ENCODE data around the gene DDX24. TPM values are rescaled to one million over a fixed set of nuclear protein-coding genes. Genes with fewer than 3 reads are reported as not detected.

Gene DDX24
- total RNA-seq, 1 donor from 2014 or later: 109 TPM

- peak overlapping the region; percentile 61 for H3K27ac ChIP-seq
Observed at GRCh38 chr14:94099006-94099405, 18.0 kb upstream of the DDX24 start.

GRCh38 chr14:94098326-94098992 lies 17.5 kb upstream of the DDX24 start:
- no peak overlapping the region for H3K4me3 ChIP-seq
- peak overlapping the region; percentile 61 for H3K27ac ChIP-seq
- peak in 1 of 2 donors; percentile 58 for DNase-seq (ENCODE audit: extremely low spot score in 2 of 2)
- no peaks in the 10 kb centered on the region for H3K9me3 ChIP-seq
- intact Hi-C loops (cut with DNase I): no loop called here
- TF ChIP-seq POLR2A (IDR thresholded peaks at IDR 0.05) (no peak), POLR2AphosphoS5 (IDR thresholded peaks at IDR 0.05; ENCODE audit: insufficient read depth in 1 of 2, low read depth in 1 of 2) (no peak)
- TF ChIP-seq, protein P1, sequence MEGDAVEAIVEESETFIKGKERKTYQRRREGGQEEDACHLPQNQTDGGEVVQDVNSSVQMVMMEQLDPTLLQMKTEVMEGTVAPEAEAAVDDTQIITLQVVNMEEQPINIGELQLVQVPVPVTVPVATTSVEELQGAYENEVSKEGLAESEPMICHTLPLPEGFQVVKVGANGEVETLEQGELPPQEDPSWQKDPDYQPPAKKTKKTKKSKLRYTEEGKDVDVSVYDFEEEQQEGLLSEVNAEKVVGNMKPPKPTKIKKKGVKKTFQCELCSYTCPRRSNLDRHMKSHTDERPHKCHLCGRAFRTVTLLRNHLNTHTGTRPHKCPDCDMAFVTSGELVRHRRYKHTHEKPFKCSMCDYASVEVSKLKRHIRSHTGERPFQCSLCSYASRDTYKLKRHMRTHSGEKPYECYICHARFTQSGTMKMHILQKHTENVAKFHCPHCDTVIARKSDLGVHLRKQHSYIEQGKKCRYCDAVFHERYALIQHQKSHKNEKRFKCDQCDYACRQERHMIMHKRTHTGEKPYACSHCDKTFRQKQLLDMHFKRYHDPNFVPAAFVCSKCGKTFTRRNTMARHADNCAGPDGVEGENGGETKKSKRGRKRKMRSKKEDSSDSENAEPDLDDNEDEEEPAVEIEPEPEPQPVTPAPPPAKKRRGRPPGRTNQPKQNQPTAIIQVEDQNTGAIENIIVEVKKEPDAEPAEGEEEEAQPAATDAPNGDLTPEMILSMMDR (IDR thresholded peaks at IDR 0.05): no peak
- H3K36me3 ChIP-seq: no peaks in the 10 kb centered on the region
- no peaks in the 10 kb centered on the region for H3K27me3 ChIP-seq
- peaks cover 19% of the 10 kb centered on the region for H3K4me1 ChIP-seq

More at GRCh38 chr14:94099006-94099405, 18.0 kb upstream of the DDX24 start:
- peak in 1 of 2 donors; percentile 52 for DNase-seq (ENCODE audit: extremely low spot score in 2 of 2)
- Histone ChIP-seq H3K36me3 (no peaks in the 10 kb centered on the region), H3K27me3 (no peaks in the 10 kb centered on the region), H3K4me3 (no peak overlapping the region), H3K4me1 (peaks cover 19% of the 10 kb centered on the region), H3K9me3 (no peaks in the 10 kb centered on the region)
- TF ChIP-seq, protein P1 (IDR thresholded peaks at IDR 0.05): no peak
- no peak for TF ChIP-seq POLR2AphosphoS5 (IDR thresholded peaks at IDR 0.05; ENCODE audit: insufficient read depth in 1 of 2, low read depth in 1 of 2)
- no peak for TF ChIP-seq POLR2A (IDR thresholded peaks at IDR 0.05)
- intact Hi-C loops (cut with DNase I): no loop called here

DNA sequence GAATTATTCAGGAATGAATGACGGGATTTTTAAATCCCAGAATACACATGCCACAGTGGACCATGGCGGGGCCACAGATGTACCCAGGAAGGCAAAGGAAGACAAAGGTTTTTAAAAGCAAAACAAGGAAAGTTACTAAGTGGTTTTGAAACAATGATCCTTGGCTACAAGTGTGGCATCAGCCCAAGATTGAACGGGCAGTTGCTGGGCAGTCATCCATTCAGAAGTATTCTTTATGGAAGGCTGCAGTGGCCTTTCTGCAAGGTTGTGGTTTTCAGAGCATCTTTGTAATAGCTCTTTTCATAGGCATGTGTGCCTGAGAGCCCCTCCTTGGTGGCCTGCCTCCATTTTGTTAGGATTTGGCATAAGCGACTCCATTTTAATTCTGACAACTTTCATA lies 16.1 kb upstream of the DDX24 start:
- intact Hi-C loops (cut with DNase I): no loop called here
- TF ChIP-seq POLR2AphosphoS5 (IDR thresholded peaks at IDR 0.05; ENCODE audit: insufficient read depth in 1 of 2, low read depth in 1 of 2) (no peak), POLR2A (IDR thresholded peaks at IDR 0.05) (no peak)
- no peaks in the 10 kb centered on the region for H3K36me3 ChIP-seq
- no peaks in the 10 kb centered on the region for H3K9me3 ChIP-seq
- H3K4me3 ChIP-seq: no peak overlapping the region
- H3K27me3 ChIP-seq: no peaks in the 10 kb centered on the region
- no peak for DNase-seq (ENCODE audit: extremely low spot score in 2 of 2)
- H3K27ac ChIP-seq: no peak overlapping the region
- H3K4me1 ChIP-seq: peaks cover 19% of the 10 kb centered on the region

- Histone ChIP-seq H3K9me3 (no peaks in the 10 kb centered on the region), H3K27ac (no peak overlapping the region), H3K27me3 (no peaks in the 10 kb centered on the region), H3K36me3 (no peaks in the 10 kb centered on the region), H3K4me3 (no peak overlapping the region), H3K4me1 (peaks cover 7% of the 10 kb centered on the region)
- DNase-seq (ENCODE audit: extremely low spot score in 2 of 2): no peak
- TF ChIP-seq POLR2A (IDR thresholded peaks at IDR 0.05) (no peak), POLR2AphosphoS5 (IDR thresholded peaks at IDR 0.05; ENCODE audit: insufficient read depth in 1 of 2, low read depth in 1 of 2) (no peak)
- TF ChIP-seq, protein P1 (IDR thresholded peaks at IDR 0.05): no peak
- intact Hi-C loops (cut with DNase I): no loop called here
Observed at GRCh38 chr14:94093418-94093817, 12.4 kb upstream of the DDX24 start.

GRCh38 chr14:94089479-94089878 lies 8.5 kb upstream of the DDX24 start:
- no peak for TF ChIP-seq POLR2A (IDR thresholded peaks at IDR 0.05)
- TF ChIP-seq, protein P1 (IDR thresholded peaks at IDR 0.05): no peak
- no peak for TF ChIP-seq POLR2AphosphoS5 (IDR thresholded peaks at IDR 0.05; ENCODE audit: insufficient read depth in 1 of 2, low read depth in 1 of 2)
- Histone ChIP-seq H3K27ac (no peak overlapping the region), H3K4me1 (no peaks in the 10 kb centered on the region), H3K9me3 (no peaks in the 10 kb centered on the region), H3K36me3 (no peaks in the 10 kb centered on the region), H3K4me3 (no peak overlapping the region), H3K27me3 (no peaks in the 10 kb centered on the region)
- intact Hi-C loops (cut with DNase I): no loop called here
- DNase-seq (ENCODE audit: extremely low spot score in 2 of 2): no peak

All from vagina (tissue), 2 donors.